Caco-2 (cell line): Measurements from ENCODE around the gene CXCL9. TPM values are rescaled to one million over a fixed set of nuclear protein-coding genes. Genes with fewer than 3 reads are reported as not detected.

Source experiments
- BruUV-seq: library from RNA; stranded (reverse); fragments of 400-500 nt; replicated peaks from 2 replicates; lab custom pipeline; 2021; lab: Mats Ljungman, UMichigan
- CTCF ChIA-PET: fragments of 300-600 bp; sonication (Branson Sonifier 250); formaldehyde crosslinking; loops from one replicate; lab custom pipeline; 2022; ENCODE audit warnings: antibody characterized with exemption; lab: Charles Lee
- POLR2A ChIA-PET: fragments of 300-600 bp; sonication (Branson Sonifier 250); formaldehyde crosslinking; loops from one replicate; lab custom pipeline; 2022; ENCODE audit warnings: antibody characterized with exemption; lab: Charles Lee
- DNase-seq, 2 experiments: peaks; one replicate each; pipeline versions ENCODE4 v3.0.0 to v3.0.0-alpha.2; 2020 to 2022
- H3K27me3 ChIP-seq: replicated peaks from 2 replicates; pipeline ENCODE4 v1.6.0; 2011; ENCODE audit warnings: low read length; ENCODE audit not compliant: control insufficient read depth, insufficient read depth
- H3K36me3 ChIP-seq: 2 replicates; pipeline ENCODE4 v1.5.1; 2011; ENCODE audit warnings: low read length; ENCODE audit not compliant: control insufficient read depth, insufficient read depth
- H3K4me1 ChIP-seq: fragments of 250-450 bp; sonication (Bioruptor Pico); 2 replicates; pipeline ENCODE4 v1.5.1; 2020; ENCODE audit warnings: mild to moderate bottlenecking
- H3K4me3 ChIP-seq: 2 replicates; pipeline ENCODE4 v1.5.1; 2011; ENCODE audit warnings: low read depth, mild to moderate bottlenecking, control low read depth, low read length
- H3K9me3 ChIP-seq: fragments of 250-450 bp; sonication (Bioruptor Pico); 2 replicates; pipeline ENCODE4 v1.5.1; 2020; ENCODE audit warnings: mild to moderate bottlenecking, moderate library complexity
- H3K27ac Mint-ChIP-seq: one replicate; pipeline ENCODE4 v1.8.0; 2022; ENCODE audit warnings: mixed read lengths; ENCODE audit not compliant: unreplicated experiment
- H3K27me3 Mint-ChIP-seq: one replicate; pipeline ENCODE4 v1.8.0; 2022; ENCODE audit warnings: mixed read lengths; ENCODE audit not compliant: insufficient read depth, unreplicated experiment
- H3K36me3 Mint-ChIP-seq: one replicate; pipeline ENCODE4 v1.8.0; 2022; ENCODE audit warnings: mild to moderate bottlenecking, mixed read lengths; ENCODE audit not compliant: insufficient read depth, unreplicated experiment
- H3K4me1 Mint-ChIP-seq: one replicate; pipeline ENCODE4 v1.8.0; 2022; ENCODE audit warnings: low read depth, mixed read lengths; ENCODE audit not compliant: unreplicated experiment
- H3K4me3 Mint-ChIP-seq: one replicate; pipeline ENCODE4 v1.8.0; 2022; ENCODE audit warnings: mild to moderate bottlenecking, moderate library complexity, mixed read lengths; ENCODE audit not compliant: unreplicated experiment
- H3K9me3 Mint-ChIP-seq: one replicate; pipeline ENCODE4 v1.8.0; 2022; ENCODE audit warnings: mixed read lengths; ENCODE audit not compliant: unreplicated experiment
- intact Hi-C: fragments of 100-400 bp; cut with micrococcal nuclease; formaldehyde crosslinking; loops from one replicate; pipeline ENCODE4 v1.10.0; 2022; ENCODE audit not compliant: unreplicated experiment
- total RNA-seq: library from RNA; stranded (reverse); gene quantifications from 2 replicates; pipeline ENCODE4 v1.2.3, GENCODE V29; 2022
- TF ChIP-seq, protein P1 (sequence below), 2 experiments: fragments of 200-600 bp in 1 of 2; IDR thresholded peaks; 1 replicate in 1 of 2; 2 replicates in 1 of 2; pipeline versions ENCODE4 v1.5.1 to v1.8.0; 2011 to 2022; ENCODE audit warnings: antibody characterized with exemption in 1 of 2, control low read depth in 1 of 2, inconsistent platforms in 1 of 2, low read depth in 1 of 2, low read length in 1 of 2, mild to moderate bottlenecking in 1 of 2, moderate library complexity in 1 of 2; ENCODE audit not compliant: insufficient read depth in 1 of 2, severe bottlenecking in 1 of 2, unreplicated experiment in 1 of 2

The CXCL9 gene
- total RNA-seq, 1 experiment from 2014 or later = not detected

- H3K36me3 ChIP-seq = no peaks in the 10 kb centered on the region
- no TSS peak for BruUV-seq
- POLR2A ChIA-PET = no interaction called here
- no peak overlapping the region for H3K4me3 ChIP-seq
- DNase-seq = no peak
- peaks cover 57% of the 10 kb centered on the region for H3K4me1 ChIP-seq
- no peaks in the 10 kb centered on the region for H3K27me3 Mint-ChIP-seq
- H3K27me3 ChIP-seq = no peaks in the 10 kb centered on the region
- no peak overlapping the region for H3K27ac Mint-ChIP-seq
- no peaks in the 10 kb centered on the region for H3K36me3 Mint-ChIP-seq
- no peak overlapping the region for H3K4me3 Mint-ChIP-seq
- TF ChIP-seq, protein P1, sequence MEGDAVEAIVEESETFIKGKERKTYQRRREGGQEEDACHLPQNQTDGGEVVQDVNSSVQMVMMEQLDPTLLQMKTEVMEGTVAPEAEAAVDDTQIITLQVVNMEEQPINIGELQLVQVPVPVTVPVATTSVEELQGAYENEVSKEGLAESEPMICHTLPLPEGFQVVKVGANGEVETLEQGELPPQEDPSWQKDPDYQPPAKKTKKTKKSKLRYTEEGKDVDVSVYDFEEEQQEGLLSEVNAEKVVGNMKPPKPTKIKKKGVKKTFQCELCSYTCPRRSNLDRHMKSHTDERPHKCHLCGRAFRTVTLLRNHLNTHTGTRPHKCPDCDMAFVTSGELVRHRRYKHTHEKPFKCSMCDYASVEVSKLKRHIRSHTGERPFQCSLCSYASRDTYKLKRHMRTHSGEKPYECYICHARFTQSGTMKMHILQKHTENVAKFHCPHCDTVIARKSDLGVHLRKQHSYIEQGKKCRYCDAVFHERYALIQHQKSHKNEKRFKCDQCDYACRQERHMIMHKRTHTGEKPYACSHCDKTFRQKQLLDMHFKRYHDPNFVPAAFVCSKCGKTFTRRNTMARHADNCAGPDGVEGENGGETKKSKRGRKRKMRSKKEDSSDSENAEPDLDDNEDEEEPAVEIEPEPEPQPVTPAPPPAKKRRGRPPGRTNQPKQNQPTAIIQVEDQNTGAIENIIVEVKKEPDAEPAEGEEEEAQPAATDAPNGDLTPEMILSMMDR (IDR thresholded peaks at IDR 0.05; ENCODE audit: insufficient read depth in 1 of 2, low read depth in 1 of 2, low read length in 1 of 2, severe bottlenecking in 1 of 2, unreplicated experiment in 1 of 2) = no peak
- H3K4me1 Mint-ChIP-seq = peaks cover 39% of the 10 kb centered on the region
- CTCF ChIA-PET = no interaction called here
- H3K9me3 ChIP-seq = no peaks in the 10 kb centered on the region
- H3K9me3 Mint-ChIP-seq = no peaks in the 10 kb centered on the region
- intact Hi-C loops = no loop called here
Observed at GRCh38 chr4:76011018-76011670, 3.8 kb upstream of the CXCL9 start.

- Histone ChIP-seq H3K36me3 (no peaks in the 10 kb centered on the region), H3K4me3 (no peak overlapping the region), H3K9me3 (no peaks in the 10 kb centered on the region), H3K27me3 (no peaks in the 10 kb centered on the region), H3K4me1 (peaks cover 57% of the 10 kb centered on the region)
- peaks cover 37% of the 10 kb centered on the region for H3K4me1 Mint-ChIP-seq
- H3K4me3 Mint-ChIP-seq = no peak overlapping the region
- no TSS peak for BruUV-seq
- TF ChIP-seq, protein P1 (IDR thresholded peaks at IDR 0.05; ENCODE audit: insufficient read depth in 1 of 2, low read depth in 1 of 2, low read length in 1 of 2, severe bottlenecking in 1 of 2, unreplicated experiment in 1 of 2) = no peak
- CTCF ChIA-PET = no interaction called here
- no peak overlapping the region for H3K27ac Mint-ChIP-seq
- H3K9me3 Mint-ChIP-seq = no peaks in the 10 kb centered on the region
- POLR2A ChIA-PET = no interaction called here
- DNase-seq = no peak
- no peaks in the 10 kb centered on the region for H3K36me3 Mint-ChIP-seq
- intact Hi-C loops = no loop called here
- no peaks in the 10 kb centered on the region for H3K27me3 Mint-ChIP-seq
Observed at GRCh38 chr4:76010576-76010975, 3.3 kb upstream of the CXCL9 start.

DNA sequence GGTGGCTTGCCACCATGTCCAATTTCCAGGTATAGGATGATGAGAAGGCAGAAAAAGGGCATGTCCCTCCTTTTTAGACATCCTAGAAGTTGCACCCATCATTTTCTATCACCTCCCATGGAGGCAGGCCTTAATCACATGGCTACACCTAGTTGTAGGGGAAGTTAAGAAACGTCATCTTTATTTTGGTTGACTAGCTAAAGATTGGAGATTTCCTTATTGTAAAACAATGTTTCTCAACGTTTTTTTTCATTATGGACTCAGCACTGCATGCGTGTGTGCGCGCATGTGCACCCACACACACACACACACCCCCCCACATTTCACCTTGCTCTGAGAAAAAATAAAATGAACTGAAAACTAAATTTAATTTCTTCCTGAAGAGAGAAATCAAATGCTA, 2.0 kb upstream of the CXCL9 start:
- Histone ChIP-seq H3K4me3 (no peak overlapping the region), H3K4me1 (peaks cover 49% of the 10 kb centered on the region), H3K27me3 (no peaks in the 10 kb centered on the region), H3K36me3 (no peaks in the 10 kb centered on the region), H3K9me3 (no peaks in the 10 kb centered on the region)
- TF ChIP-seq, protein P1 (IDR thresholded peaks at IDR 0.05; ENCODE audit: insufficient read depth in 1 of 2, low read depth in 1 of 2, low read length in 1 of 2, severe bottlenecking in 1 of 2, unreplicated experiment in 1 of 2) = no peak
- intact Hi-C loops = no loop called here
- ChIA-PET CTCF (no interaction called here), POLR2A (no interaction called here)
- no peaks in the 10 kb centered on the region for H3K36me3 Mint-ChIP-seq
- BruUV-seq = no TSS peak
- peaks cover 33% of the 10 kb centered on the region for H3K4me1 Mint-ChIP-seq
- no peak for DNase-seq
- H3K9me3 Mint-ChIP-seq = peaks cover 2% of the 10 kb centered on the region
- H3K4me3 Mint-ChIP-seq = no peak overlapping the region
- H3K27me3 Mint-ChIP-seq = no peaks in the 10 kb centered on the region
- H3K27ac Mint-ChIP-seq = no peak overlapping the region
